H9 (cell line): ENCODE results near the gene HIGD1B. TPM values are rescaled to one million over a fixed set of nuclear protein-coding genes. Genes with fewer than 3 reads are reported as not detected.

Source experiments
- DNase-seq: peaks from one replicate; pipeline ENCODE4 v3.0.0-alpha.2; 2017
- H2AFZ ChIP-seq: one replicate; pipeline ENCODE4 v1.6.1; 2013; ENCODE audit warnings: mild to moderate bottlenecking, low read length, control low read depth, moderate library complexity
- H2AK5ac ChIP-seq: 2 replicates; pipeline ENCODE4 v1.6.1; 2013; ENCODE audit warnings: low read length, control low read depth, mixed read lengths; ENCODE audit not compliant: insufficient read length
- H2BK120ac ChIP-seq: one replicate; pipeline ENCODE4 v1.6.1; 2013; ENCODE audit warnings: low read depth, mild to moderate bottlenecking, low read length, control low read depth, inconsistent platforms; ENCODE audit not compliant: poor library complexity, severe bottlenecking
- H2BK12ac ChIP-seq: 2 replicates; pipeline ENCODE4 v1.6.1; 2013; ENCODE audit warnings: low read length, control low read depth, mixed read lengths, low read depth; ENCODE audit not compliant: insufficient read length
- H2BK15ac ChIP-seq: 2 replicates; pipeline ENCODE4 v1.6.1; 2013; ENCODE audit warnings: low read depth, low read length, control low read depth
- H2BK20ac ChIP-seq: one replicate; pipeline ENCODE4 v1.6.1; 2013; ENCODE audit warnings: low read depth, mild to moderate bottlenecking, low read length, control low read depth, inconsistent platforms; ENCODE audit not compliant: poor library complexity, severe bottlenecking
- H2BK5ac ChIP-seq: 2 replicates; pipeline ENCODE4 v1.6.1; 2013; ENCODE audit warnings: low read length, control low read depth, mixed read lengths; ENCODE audit not compliant: insufficient read length
- H3K14ac ChIP-seq: 2 replicates; pipeline ENCODE4 v1.6.1; 2013; ENCODE audit warnings: low read length, control low read depth; ENCODE audit not compliant: insufficient read depth
- H3K18ac ChIP-seq: 2 replicates; pipeline ENCODE4 v1.6.1; 2013; ENCODE audit warnings: low read depth, mild to moderate bottlenecking, mixed read lengths, low read length, control low read depth; ENCODE audit not compliant: insufficient read length
- H3K23ac ChIP-seq: 2 replicates; pipeline ENCODE4 v1.6.1; 2013; ENCODE audit warnings: low read length, control low read depth, mixed read lengths, low read depth; ENCODE audit not compliant: insufficient read length
- H3K23me2 ChIP-seq: 2 replicates; pipeline ENCODE4 v1.6.1; 2013; ENCODE audit warnings: low read depth, mild to moderate bottlenecking, mixed read lengths, low read length, control low read depth; ENCODE audit not compliant: insufficient read length, poor library complexity, severe bottlenecking
- H3K27ac ChIP-seq: 2 replicates; pipeline ENCODE4 v1.5.1; 2013; ENCODE audit warnings: low read length, control low read depth, mixed read lengths, low read depth; ENCODE audit not compliant: insufficient read length
- H3K27me3 ChIP-seq: 2 replicates; pipeline ENCODE4 v1.6.1; 2013; ENCODE audit warnings: low read length, control low read depth, inconsistent platforms; ENCODE audit not compliant: insufficient read depth
- H3K4ac ChIP-seq: 2 replicates; pipeline ENCODE4 v1.6.1; 2013; ENCODE audit warnings: low read depth, mild to moderate bottlenecking, control low read depth, inconsistent platforms, low read length, moderate library complexity
- H3K4me1 ChIP-seq: 2 replicates; pipeline ENCODE4 v1.6.1; 2013; ENCODE audit warnings: low read length, control low read depth, inconsistent platforms; ENCODE audit not compliant: insufficient read depth
- H3K4me2 ChIP-seq: 2 replicates; pipeline ENCODE4 v1.6.1; 2013; ENCODE audit warnings: low read length, control low read depth, mixed read lengths; ENCODE audit not compliant: insufficient read length, insufficient read depth
- H3K56ac ChIP-seq: 2 replicates; pipeline ENCODE4 v1.6.1; 2013; ENCODE audit warnings: low read depth, mild to moderate bottlenecking, mixed read lengths, low read length, control low read depth; ENCODE audit not compliant: insufficient read length
- H3K79me1 ChIP-seq: 2 replicates; pipeline ENCODE4 v1.6.1; 2013; ENCODE audit warnings: low read depth, mild to moderate bottlenecking, moderate library complexity, low read length, control low read depth, inconsistent platforms; ENCODE audit not compliant: insufficient read depth, poor library complexity, severe bottlenecking
- H3K79me2 ChIP-seq: 2 replicates; pipeline ENCODE4 v1.6.1; 2013; ENCODE audit warnings: low read length, control low read depth, inconsistent platforms; ENCODE audit not compliant: insufficient read depth
- H3K9ac ChIP-seq: 2 replicates; pipeline ENCODE4 v1.6.1; 2013; ENCODE audit warnings: low read length, control low read depth, mixed read lengths; ENCODE audit not compliant: insufficient read length; ENCODE audit errors: extremely low read depth
- H3K9me3 ChIP-seq: one replicate; pipeline ENCODE4 v1.6.1; 2013; ENCODE audit warnings: low read depth, low read length, inconsistent platforms; ENCODE audit not compliant: control insufficient read depth
- H3T11ph ChIP-seq: one replicate; pipeline ENCODE4 v1.6.1; 2013; ENCODE audit warnings: mild to moderate bottlenecking, low read length, control low read depth, inconsistent platforms
- H4K20me1 ChIP-seq: one replicate; pipeline ENCODE4 v1.6.1; 2013; ENCODE audit not compliant: control insufficient read depth, insufficient read length, insufficient read depth
- H4K5ac ChIP-seq: 2 replicates; pipeline ENCODE4 v1.6.1; 2013; ENCODE audit warnings: low read depth, mild to moderate bottlenecking, mixed read lengths, low read length, control low read depth; ENCODE audit not compliant: insufficient read length
- H4K8ac ChIP-seq: replicated peaks from 2 replicates; pipeline ENCODE4 v1.6.1; 2013; ENCODE audit warnings: low read length, control low read depth, mixed read lengths, low read depth; ENCODE audit not compliant: insufficient read length
- H4K91ac ChIP-seq: 2 replicates; pipeline ENCODE4 v1.6.1; 2013; ENCODE audit warnings: low read depth, mild to moderate bottlenecking, moderate library complexity, mixed read lengths, low read length, control low read depth; ENCODE audit not compliant: insufficient read length
- H3K27ac Mint-ChIP-seq, 3 experiments: 2 replicates in 2 of 3; 3 replicates in 1 of 3; pipeline ENCODE4 v1.8.0; 2020 to 2021; ENCODE audit warnings: mixed read lengths in 3 of 3, mild to moderate bottlenecking in 1 of 3, moderate library complexity in 1 of 3
- H3K27me3 Mint-ChIP-seq: 2 replicates; pipeline ENCODE4 v1.8.0; 2021; ENCODE audit warnings: low read depth, mild to moderate bottlenecking, moderate library complexity, mixed read lengths
- H3K36me3 Mint-ChIP-seq, 3 experiments: 2 replicates in 2 of 3; 3 replicates in 1 of 3; pipeline ENCODE4 v1.8.0; 2020 to 2021; ENCODE audit warnings: low read depth in 3 of 3, mixed read lengths in 3 of 3; ENCODE audit not compliant: insufficient read depth in 1 of 3
- H3K4me1 Mint-ChIP-seq, 2 experiments: 2 replicates each; pipeline ENCODE4 v1.8.0; 2020; ENCODE audit warnings: mixed read lengths in 2 of 2
- H3K4me3 Mint-ChIP-seq, 2 experiments: 2 replicates in 1 of 2; 3 replicates in 1 of 2; pipeline ENCODE4 v1.8.0; 2020 to 2021; ENCODE audit warnings: mild to moderate bottlenecking in 2 of 2, mixed read lengths in 2 of 2, moderate library complexity in 1 of 2
- H3K9me3 Mint-ChIP-seq, 2 experiments: 2 replicates in 1 of 2; 3 replicates in 1 of 2; pipeline ENCODE4 v1.8.0; 2020; ENCODE audit warnings: mild to moderate bottlenecking in 2 of 2, mixed read lengths in 2 of 2, moderate library complexity in 1 of 2
- CTCF ChIP-seq: fragments of 200-600 bp; sonication (generic); conservative IDR thresholded peaks from 3 replicates; pipeline ENCODE4 v1.8.0; 2021; ENCODE audit warnings: antibody characterized with exemption, mild to moderate bottlenecking
- WGBS: extraction: QIAGEN DNeasy Blood & Tissue Kit; methylation state at CpG from one replicate; pipeline ENCODE4 v1.1.7; 2013; ENCODE audit warnings: missing lambda C conversion rate, low lambda C conversion rate, mixed read lengths; ENCODE audit not compliant: insufficient read length; ENCODE audit errors: extremely low coverage; 5-methylcytosine and 5-hydroxymethylcytosine counted together
- total RNA-seq: library from RNA; stranded (reverse); gene quantifications from 2 replicates; pipeline ENCODE4 v1.2.1, GENCODE V29; 2021

Gene HIGD1B
- total RNA-seq, 1 experiment from 2014 or later: not detected

GRCh38 chr17:44828919-44829522 lies 18.7 kb upstream of the HIGD1B start:
- H3K9me3 ChIP-seq: no peaks in the 10 kb centered on the region
- WGBS: no CpG with 5 or more reads among the region's 21 CpGs
- TF ChIP-seq CTCF: no peak
- H3K23me2 ChIP-seq: peaks cover 8% of the 10 kb centered on the region
- no peak overlapping the region for H3K27ac ChIP-seq
- H2AK5ac ChIP-seq: no peak overlapping the region
- H3K23ac ChIP-seq: no peak overlapping the region
- H3T11ph ChIP-seq: no peak overlapping the region
- H3K14ac ChIP-seq: peak overlapping the region; percentile 30; the same call in 1 of the 2 replicates
- Mint-ChIP-seq H3K9me3 (peaks cover 0 to 7% of the 10 kb centered on the region in 2 experiments; a peak in 3 of 5 replicates), H3K27ac (peak overlapping the region; percentile 78 to 96 (median 78)), H3K4me3 (peak overlapping the region; percentile 83 to 97), H3K27me3 (peaks cover 3% of the 10 kb centered on the region), H3K4me1 (peaks cover 27 to 42% of the 10 kb centered on the region in 2 experiments), H3K36me3 (peaks cover 0 to 10% (median 3%) of the 10 kb centered on the region in 3 experiments; a peak in 2 of 7 replicates)
- no peak for DNase-seq
- H3K4me1 ChIP-seq: no peaks in the 10 kb centered on the region; the same call in 1 of the 2 replicates
- H3K79me2 ChIP-seq: peaks cover 42% of the 10 kb centered on the region; the same call in 1 of the 2 replicates
- no peaks in the 10 kb centered on the region for H3K27me3 ChIP-seq
- H2BK15ac ChIP-seq: no peak overlapping the region
- peaks cover 3% of the 10 kb centered on the region for H3K79me1 ChIP-seq
- no peak overlapping the region for H4K5ac ChIP-seq
- peak overlapping the region; percentile 81 for H3K4me2 ChIP-seq
- no peaks in the 10 kb centered on the region for H4K20me1 ChIP-seq
- no peak overlapping the region for H4K91ac ChIP-seq
- H2BK120ac ChIP-seq: no peak overlapping the region
- H3K18ac ChIP-seq: peak overlapping the region; percentile 58
- no peak overlapping the region for H4K8ac ChIP-seq
- no peak overlapping the region for H2BK20ac ChIP-seq
- no peak overlapping the region for H2AFZ ChIP-seq
- no peak overlapping the region for H2BK5ac ChIP-seq
- no peak overlapping the region for H2BK12ac ChIP-seq
- no peak overlapping the region for H3K56ac ChIP-seq
- H3K9ac ChIP-seq: peak overlapping the region; percentile 90
- H3K4ac ChIP-seq: no peak overlapping the region; the same call in 1 of the 2 replicates
